K562 treated with DMSO at 1 percent for 24 hours (cell line): ENCODE results near the gene NSMCE1. TPM values are rescaled to one million over a fixed set of nuclear protein-coding genes. Genes with fewer than 3 reads are reported as not detected.

Experiments used
- total RNA-seq: library from RNA; unstranded; fragments of 300-600 nt; gene quantifications from 2 replicates; pipeline ENCODE4 v1.2.3, GENCODE V29; 2022; ENCODE audit warnings: low read depth; ENCODE audit not compliant: insufficient read depth

The NSMCE1 gene, protein sequence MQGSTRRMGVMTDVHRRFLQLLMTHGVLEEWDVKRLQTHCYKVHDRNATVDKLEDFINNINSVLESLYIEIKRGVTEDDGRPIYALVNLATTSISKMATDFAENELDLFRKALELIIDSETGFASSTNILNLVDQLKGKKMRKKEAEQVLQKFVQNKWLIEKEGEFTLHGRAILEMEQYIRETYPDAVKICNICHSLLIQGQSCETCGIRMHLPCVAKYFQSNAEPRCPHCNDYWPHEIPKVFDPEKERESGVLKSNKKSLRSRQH
- 42.7 and 51.5 TPM in 2 replicates for total RNA-seq

GRCh38 chr16:27268376-27269299 lies at the start of gene NSMCE1:
NSMCE1 (minus strand) TSS chr16:27268772; CDS start chr16:27257570, 11,202 bp downstream.

GRCh38 chr16:27313422-27314160 lies 45.0 kb upstream of the NSMCE1 start, which contains the start of gene IL4R:
IL4R (plus strand) TSS chr16:27313974; CDS start chr16:27340204, 26,230 bp downstream.

DNA sequence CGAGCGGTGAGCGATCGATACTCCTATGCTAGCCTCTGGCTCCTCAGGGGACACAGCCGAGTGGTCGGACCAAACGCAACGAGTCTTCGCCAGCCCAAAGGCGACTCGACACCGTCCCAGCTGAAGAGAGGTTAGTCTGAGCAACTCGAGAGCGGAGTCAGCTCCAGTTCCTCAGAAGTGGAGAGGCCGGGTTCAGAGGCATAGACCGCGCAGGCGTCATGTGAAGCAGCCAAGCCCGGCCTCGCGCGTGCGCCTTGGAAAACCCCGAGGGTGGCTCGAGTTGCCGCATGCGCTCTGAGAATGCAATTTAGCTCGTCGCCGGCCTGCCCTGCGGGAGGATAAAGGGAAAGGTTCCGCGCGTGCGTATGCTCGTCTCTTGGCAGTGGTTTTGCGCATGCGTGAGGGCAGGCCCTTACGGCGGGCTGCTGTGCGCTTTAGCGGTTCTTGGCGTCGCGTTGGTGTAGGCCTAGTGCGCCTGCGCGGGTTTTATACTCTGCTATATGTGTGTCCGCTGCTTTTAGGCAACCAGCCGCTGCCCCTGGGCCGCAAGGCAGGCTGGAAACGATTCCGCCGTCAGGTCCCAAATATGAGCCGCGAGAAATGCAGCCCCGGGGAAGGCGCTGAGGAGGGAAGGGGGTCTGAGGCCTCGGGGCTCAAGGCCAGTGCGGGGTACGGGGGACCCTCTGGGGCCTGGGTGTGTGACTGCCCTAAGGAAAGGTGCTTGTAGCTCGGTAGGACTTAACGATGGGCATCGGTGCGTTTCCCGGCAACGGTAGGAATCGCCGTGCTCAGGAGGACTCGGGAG lies 64.9 kb downstream of the NSMCE1 start, which contains the start of gene KDM8:
TSS of gene KDM8 (plus strand) at position 20 of the 805 bp plus-strand sequence. CDS start 6,598 bp downstream, outside the sequence.

Other genes with a start within 250 kb of the NSMCE1 start
- gene C16orf82, start 201.8 kb downstream of the NSMCE1 start, total RNA-seq: not detected in 2 replicates
- 3.0 and 4.1 TPM in 2 replicates for gene KDM8, start 65.2 kb downstream of the NSMCE1 start, total RNA-seq
- gene IL4R, start 45.2 kb upstream of the NSMCE1 start, total RNA-seq: 5.3 and 6.9 TPM in 2 replicates
- gene IL21R, start 133.4 kb upstream of the NSMCE1 start, total RNA-seq: 5.1 and 5.3 TPM in 2 replicates